NCI-H1048 (cell line): ENCODE data around the gene CCL27.
A peak's percentile ranks its signal among the peaks of the same experiment; 100 is the strongest.
"Not testable (repeated sequence)": the region's sequence is repeated elsewhere in the genome, so short reads cannot be mapped to it uniquely, and the experiment has no call there.

Source experiments
- DNase-seq: peaks from one replicate; lab custom pipeline; 2025; lab: John Stamatoyannopoulos, UW

Gene CCL27

DNA sequence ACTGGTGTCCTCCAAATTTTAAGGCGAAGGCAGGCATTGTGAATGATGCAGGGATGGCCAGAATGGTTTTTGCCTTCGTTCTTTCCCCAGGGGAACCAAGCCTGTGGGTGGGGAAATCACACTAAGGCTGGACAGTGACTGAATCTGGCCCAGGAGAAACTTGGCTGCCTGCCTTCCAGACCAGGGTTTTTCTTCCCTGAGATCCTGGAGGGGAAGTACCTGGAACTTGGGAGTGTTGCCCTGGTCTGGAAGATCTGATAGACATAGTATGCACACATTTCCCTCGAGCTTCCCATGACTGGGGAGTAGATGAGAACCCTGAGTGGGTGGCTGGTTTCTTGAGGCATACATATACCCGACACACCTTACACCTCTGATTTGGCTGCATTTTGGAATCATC is 11.1 kb downstream of the CCL27 start:
- no peak for DNase-seq

DNA sequence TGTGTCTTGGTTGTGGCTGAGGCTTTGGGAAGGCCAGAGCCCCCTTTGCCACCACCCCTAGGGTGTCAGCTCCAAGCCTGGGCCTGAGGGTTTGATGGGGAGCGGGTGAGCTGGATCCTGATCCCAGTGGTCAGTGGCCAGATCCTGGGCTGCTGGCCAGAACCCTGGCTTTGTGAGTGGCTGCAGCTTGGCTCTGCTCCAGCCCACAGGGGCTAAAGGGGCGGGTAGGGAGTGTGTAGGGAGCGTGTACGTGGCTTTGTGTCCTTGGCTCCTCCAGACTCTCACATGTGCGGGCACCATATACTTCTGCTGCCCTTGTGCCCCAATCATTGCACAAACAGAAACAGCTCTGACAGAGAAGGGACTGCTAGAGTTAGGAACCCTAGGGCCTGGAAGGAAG is 11.6 kb downstream of the CCL27 start:
- no peak for DNase-seq

DNA sequence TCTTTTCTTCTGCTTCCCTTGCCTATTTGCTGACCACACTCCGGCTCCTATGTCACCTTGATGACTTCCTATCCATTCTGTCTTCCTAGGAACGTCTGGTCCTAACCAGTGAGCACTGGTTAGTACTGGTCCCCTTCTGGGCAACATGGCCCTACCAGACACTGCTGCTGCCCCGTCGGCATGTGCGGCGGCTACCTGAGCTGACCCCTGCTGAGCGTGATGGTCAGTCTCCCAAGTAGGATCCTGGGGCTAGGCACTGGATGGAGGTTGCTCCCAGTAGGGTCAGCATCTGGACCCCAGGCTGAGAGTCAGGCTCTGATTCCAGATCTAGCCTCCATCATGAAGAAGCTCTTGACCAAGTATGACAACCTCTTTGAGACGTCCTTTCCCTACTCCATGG is 13.8 kb downstream of the CCL27 start:
- DNase-seq: no peak

DNA sequence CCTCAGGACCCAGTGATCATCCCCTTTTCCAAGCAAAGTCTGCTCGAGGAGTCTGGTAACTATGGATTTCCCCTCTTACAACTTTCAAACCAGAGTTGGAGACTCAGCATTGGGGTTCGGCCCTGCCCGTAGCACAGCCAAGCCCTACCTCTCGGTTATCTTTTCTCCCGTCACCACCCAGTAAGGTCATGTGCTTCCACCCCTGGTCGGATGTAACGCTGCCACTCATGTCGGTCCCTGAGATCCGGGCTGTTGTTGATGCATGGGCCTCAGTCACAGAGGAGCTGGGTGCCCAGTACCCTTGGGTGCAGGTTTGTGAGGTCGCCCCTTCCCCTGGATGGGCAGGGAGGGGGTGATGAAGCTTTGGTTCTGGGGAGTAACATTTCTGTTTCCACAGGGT is 14.8 kb downstream of the CCL27 start:
- no peak for DNase-seq

DNA sequence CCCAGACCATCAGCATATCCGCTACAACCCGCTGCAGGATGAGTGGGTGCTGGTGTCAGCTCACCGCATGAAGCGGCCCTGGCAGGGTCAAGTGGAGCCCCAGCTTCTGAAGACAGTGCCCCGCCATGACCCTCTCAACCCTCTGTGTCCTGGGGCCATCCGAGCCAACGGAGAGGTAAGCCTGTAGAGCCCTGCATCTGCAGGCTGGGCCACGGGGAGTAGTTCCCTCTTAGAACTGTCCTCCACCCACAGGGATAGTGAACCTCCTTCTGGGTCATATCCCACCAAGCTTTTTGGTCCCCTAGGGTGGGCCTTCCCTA is 15.4 kb downstream of the CCL27 start:
- no peak for DNase-seq

DNA sequence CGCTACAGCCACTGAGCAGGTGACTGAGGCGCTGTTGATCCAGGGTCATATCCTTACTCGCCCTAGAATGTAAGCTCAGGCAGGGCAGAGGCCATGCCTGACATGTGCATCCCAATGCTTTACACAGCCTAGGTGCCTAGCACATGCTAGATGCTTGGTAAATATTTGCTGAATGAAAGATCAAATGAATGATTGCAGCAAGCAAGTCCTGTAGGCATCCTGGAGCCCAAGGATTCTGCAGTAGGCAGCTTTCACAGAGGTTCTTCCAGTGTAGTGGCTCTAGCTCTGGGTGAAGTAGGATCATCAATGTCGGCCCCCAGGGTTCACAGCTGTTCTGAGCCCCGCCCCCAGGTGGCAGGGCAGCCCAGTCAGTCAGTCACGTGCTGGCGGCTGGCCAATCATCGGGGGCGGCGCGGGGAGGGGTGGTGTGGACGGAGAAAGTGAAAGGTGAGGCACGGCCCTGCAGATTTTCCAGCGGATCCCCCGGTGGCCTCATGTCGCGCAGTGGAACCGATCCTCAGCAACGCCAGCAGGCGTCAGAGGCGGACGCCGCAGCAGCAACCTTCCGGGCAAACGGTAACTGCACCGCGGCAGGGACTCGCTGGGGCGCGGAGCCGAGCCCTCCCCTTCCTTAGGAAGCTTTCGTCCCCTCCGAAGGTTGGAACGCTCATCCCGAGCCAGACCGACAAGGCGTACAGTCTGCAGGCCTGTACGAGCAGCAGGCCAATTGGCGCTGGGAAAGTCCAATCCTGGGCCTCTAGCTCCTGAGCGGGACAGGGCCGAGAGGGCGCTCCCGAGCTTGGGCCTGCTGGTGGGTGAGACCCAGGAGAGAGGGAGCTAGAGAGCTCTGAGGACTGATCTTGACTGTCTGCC is 16.0 kb downstream of the CCL27 start, which contains the start of gene GALT:
Gene GALT, plus strand, starts transcription at position 465 of the 873 bp plus-strand sequence. Its CDS starts 30 bp downstream, at position 495.
- DNase-seq: peak; percentile 78

DNA sequence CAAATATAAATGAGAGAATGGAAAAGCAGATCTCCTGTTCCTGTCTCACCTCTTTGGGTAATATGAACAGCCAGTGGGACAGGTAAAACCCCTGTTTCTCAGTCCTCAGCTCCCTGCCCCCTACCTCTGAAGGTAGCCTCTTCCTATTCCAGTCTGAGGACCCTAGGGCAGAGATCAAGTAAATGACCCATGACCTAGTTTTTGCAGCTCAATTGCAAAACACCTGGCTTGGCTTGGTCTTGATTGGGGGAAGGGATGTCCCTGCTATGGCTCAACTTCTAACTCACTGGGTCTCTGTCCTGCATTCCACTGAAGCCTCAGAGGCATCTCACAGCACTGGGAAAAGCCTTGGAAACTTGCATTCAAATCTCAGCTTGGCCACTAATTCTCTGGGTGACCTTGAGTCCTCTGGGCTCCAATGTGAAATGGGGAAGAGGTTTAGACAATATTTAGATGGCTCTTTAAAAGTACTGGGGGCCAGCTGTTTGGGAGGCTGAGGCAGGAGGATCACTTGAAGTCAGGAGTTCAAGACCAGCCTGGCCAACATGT is 17.6 kb downstream of the CCL27 start:
- DNase-seq: no peak

DNA sequence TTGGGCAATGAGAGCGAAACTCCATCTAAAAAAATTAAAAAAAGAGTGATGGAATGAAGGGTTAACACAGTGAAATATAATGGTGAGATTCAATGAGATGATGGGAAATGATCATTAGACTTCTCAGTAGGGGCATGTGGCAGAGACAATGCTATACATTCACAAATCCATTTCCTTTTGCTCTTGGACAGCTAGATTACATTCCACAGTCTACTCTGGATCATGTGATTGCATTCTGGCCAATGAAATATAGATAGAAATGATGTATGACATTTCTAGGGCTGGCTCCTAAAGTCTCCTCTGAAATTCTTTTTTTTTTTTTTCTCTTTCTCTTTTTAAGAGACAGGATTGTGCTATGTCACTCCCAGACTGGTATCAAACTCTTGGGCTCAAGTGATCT is 19.8 kb downstream of the CCL27 start:
- DNase-seq: no peak

DNA sequence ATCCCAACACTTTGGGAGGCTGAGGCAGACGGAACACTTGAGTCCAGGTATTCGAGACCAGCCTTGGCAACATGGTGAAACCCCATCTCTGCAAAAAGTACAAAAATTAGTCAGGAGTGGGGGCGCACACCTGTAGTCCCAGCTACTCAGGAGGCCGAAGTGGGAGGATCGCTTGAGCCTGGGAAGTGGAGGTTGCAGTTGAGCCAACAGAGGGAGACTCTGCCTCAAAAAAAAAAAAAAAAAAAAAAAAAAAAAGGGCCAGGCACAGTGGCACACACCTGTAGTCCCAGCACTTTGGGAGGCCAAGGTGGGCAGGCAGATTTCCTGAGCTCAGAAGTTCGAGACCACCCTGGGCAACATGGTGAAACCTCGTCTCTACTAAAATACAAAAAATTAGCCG is 23.1 kb downstream of the CCL27 start:
- DNase-seq: not testable (repeated sequence)

DNA sequence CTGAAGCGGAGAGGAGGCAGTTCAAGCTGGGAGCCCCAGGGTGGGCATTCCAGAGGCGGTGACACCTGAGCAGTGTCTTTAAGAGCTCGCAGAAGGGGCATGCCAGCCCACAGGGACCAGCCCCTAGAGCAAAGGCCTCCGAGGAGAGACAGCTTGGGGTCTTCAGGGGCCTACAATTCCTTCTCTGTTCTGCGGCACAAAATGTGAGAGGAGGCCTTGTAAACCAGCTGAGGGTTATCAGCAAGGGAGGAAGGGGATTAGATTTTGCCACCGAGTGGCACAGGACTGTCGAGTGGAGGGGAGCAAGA is 24.4 kb downstream of the CCL27 start:
- no peak for DNase-seq

DNA sequence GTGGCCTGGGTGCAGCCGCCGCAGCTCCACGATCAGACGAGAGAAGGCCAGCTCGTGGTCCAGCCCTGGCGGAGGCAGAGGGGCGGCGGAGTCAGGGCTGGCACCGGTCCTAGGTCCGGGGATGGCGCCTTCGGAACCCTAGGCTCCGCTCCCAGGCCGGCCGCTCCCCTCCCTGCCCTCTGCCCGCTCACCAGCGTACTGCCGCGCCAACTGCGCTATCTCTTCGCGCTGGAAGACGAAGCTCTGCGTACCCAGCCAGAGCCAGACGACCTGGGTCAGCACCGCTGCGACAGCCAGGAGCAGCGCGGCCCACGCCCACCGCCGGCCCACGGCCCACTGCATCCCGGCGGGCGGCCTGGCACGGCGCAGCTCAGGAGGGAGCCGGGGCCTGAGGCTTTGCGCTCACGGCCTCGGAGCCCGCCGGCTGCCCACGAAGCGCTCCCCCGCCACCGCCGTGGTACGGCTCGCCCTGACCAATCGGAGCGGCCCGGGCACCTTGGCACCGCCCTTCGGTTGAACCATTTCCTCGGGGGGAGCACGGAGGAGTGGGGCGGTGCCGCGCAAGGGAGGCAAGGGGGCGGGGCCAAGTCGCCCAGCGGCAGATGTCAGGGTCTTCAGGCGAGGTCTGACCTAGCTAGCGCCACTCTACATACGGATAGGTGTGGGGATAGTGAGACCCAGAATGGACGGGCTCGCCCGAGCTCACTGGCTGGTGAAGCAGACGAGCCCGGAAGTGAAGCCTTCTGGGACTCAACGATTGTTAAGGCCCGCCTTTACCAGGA is 24.9 kb downstream of the CCL27 start, which contains the start of gene SIGMAR1:
Gene SIGMAR1, minus strand, starts transcription at position 432 of the 782 bp plus-strand sequence. Its CDS starts 90 bp downstream, at position 342.
- peak; percentile 77 for DNase-seq

DNA sequence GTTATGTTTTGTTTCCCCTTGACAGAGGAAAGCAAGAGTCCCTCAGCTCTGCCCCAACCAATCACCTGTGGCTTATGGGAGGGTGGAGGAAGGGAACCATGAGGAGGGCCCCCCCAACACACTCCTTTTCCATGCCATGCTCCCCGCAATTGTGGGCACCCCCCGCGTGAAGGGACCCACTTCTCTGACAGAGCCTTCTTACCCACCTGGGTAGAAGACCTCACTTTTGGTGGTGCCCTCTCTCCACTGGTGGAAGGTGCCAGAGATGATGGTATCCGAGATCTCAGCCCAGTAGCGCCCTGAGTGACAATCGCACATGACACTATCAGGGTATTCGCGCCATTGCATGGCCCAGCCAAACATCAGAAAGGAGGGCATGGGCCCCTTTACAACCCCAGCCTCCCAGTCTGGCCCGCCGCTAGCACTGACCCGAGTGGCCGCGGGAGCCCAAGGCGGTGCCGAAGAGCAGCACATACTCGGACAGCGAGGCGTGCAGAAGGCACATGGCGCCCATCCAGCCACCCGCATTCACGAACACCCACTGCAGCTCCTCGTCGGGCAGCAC is 25.6 kb downstream of the CCL27 start:
- no peak for DNase-seq

DNA sequence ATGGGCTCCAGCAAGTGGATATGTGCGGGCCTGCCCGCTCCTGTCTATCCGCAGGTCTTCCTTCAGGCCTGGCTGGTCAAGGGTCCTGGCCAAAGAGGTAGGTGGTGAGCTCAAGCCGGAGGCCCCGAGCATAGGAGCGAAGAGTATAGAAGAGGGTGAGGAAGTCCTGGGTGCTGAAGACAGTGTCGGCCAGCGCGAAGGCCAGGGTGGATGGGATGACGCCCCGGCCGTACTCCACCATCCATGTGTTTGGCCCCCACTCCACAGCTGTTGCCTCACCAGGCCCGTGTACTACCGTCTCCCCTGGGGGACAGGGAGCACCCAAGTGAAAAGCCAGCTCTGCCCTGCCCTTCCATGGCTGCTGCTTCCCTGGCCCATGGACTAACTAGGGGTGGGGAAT is 26.9 kb downstream of the CCL27 start:
- no peak for DNase-seq

DNA sequence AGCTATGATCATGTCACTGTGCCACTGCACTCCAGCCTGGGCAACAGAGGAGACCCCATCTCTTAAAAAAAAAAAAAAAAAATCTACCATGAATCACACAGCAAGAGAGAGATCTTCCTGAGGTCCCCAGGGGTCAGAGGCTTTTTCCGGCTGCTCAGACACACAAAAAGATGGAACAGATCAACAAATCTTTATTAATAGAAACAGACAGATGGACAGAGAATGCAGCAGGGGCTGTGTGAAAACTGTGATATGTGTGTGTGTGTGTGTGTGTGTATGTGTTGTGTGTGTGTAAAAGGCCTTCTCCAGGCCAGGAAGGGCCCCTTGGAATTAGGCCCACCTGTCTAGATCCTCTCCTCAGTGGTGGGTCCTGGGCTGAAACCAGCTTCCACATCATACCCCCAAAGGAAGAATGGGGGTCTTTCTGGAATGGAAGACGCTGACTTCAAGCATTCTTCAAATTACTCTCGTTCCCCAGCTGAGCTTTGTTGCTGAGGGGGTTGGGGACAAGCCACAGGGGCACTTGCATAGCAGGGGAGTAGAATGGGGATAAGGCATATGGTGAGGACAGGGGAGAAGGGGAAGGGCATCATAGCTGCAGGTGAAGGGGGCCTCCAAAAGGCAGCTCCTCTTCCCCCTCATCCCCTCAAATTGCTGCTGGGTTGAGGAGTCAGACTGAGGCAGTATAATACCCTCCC is 27.8 kb downstream of the CCL27 start:
- DNase-seq: no peak

DNA sequence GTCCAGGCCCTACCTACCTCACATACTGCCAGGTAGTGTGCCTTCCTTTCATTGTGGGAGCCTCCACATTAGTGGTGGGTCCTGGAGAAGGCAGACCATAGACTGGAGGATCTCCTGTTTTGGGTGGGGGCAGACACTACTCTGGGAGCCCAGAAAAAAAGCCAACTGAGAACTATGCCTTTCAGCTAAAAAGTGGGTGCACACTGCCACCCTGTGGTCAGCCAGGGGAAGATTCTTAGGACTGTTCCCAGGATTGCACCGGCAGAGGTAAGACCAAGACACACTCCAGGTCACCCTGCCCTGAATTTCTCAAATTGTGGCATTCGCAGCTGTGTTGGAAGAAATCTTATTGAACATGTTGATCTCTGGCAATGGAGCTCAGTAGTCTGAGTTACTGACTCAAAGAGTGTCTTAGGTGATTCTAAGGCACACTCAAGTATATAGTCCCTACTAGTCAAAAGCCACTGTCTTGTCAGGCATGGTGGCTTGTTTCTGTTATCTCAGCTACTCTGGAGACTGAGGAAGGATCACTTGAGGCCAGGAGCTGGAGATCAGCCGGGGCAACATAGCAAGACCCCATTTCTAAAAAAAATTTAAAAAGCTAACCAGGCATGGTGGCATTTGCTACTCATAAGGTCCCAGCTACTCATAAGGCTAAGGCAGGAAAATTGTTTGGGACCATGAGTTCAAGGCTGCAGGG is 28.5 kb downstream of the CCL27 start:
- DNase-seq: no peak

DNA sequence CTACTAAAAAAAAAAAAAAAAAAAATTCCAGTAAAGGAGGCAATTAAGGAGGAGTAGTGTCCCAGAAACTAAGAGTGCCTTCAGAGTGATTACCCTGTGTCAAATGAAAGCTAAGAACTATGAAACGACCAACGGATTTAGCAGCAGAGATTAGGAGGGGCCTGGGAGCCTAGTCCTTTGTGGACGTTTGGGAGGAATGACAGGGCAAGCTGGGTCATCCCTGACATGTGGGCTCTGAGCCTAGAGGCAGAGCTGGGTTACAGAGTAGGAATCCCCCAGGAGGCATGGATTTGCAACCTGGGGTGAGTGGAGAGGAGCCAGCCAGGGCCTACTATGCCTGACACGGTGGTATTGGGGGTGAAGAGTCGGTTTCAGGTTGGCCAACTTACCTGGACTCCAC is 29.3 kb downstream of the CCL27 start:
- DNase-seq: no peak

DNA sequence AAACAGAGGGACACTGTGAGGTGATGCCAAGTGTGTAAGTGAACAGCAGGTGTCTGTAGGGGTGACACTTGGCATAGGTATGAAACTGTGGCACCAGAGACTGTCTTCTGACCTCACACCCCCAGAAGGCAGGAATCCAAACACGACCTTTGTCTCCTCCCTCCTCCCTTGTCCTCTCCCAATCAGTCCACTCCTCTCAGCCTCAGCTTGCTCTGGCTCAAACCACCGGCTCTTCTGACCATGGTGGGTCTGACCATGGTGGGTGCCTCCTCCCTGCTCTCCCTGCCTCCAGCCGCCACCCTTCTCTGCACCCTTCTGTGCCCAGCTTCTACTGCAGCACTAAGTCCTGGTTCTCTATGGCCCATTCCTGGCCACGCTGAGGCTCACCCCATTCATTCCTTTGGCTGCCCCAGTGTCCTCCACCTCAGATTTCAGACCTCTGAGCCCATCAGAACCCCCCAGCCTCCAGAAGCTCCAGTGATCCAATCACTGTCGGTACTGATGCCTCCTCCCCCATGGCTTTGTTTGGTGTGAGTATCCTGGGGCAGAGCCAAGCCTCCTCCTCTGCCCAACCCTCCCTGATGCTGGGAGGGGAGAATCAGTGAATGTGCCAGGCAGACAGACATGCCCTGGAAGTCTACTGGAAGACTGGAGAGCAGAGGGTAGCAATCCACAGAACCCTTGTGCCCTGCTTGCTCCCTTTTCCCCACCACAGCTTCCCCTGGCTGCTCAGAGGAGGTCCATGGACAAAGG is 31.9 kb downstream of the CCL27 start:
- DNase-seq: no peak

DNA sequence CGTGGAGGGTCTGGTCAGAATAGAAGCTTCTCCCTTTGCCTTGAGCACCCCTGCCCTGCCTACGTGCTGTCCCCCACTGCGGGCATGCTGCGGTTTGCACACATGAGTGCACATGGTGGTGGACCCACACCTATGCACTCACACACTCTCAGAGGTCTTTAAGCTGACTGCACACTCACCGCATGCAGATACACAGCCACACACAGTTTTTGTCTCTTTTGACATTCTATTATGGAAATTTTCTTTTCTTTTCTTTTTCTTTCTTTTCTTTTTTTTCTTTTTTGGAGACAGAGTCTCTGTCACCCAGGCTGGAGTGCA is 33.0 kb downstream of the CCL27 start:
- DNase-seq: no peak

DNA sequence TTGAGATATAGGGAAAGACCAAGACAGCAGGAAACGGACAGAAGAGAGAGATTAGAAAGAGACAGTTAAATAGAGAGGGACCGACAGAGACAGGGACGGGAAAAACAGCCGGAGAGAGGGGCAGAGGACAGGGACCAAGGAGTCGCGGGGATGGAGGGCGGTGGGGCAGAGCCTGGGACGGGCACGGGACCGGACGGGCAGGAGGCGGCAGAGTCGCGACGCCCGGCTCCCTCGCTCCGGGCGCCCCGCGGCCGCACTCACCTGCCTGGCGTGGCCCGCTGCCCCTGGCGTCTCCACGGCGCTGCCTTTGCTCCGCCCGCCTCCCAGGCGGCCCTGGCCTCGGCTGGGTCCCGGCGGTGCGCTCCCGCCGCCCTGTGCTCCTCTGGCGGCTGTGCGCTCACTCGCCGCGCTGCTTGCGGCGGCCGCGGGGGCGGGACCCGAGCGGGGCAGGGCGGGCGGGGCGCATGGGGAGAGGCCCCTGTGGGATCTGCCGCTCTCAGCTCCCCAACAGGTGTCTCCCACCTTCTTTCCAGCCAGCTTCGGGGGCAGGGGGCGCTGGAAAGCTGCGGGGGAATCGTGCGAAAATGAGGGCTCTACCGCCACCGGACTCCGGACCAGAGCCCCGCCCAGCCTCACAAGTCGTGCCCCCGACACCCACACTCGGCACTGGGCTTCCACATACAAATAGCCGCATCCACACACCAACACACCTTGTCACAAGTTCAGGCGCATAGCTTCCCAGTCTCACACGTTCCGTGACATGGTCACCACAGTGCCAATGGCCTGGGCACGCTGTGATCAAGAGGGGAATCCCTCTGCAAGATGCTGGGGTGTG is 33.6 kb downstream of the CCL27 start, which contains the start of gene ARID3C:
Gene ARID3C, minus strand, starts transcription at position 411 of the 835 bp plus-strand sequence. CDS start 1,052 bp downstream, outside the sequence.
- DNase-seq: no peak
